ENCODE data around the gene GBGT1. TPM values are rescaled to one million over a fixed set of nuclear protein-coding genes. Genes with fewer than 3 reads are reported as not detected.

The GBGT1 gene
- total RNA-seq, 6 experiments from 2014 or later, result 1.1 to 2.8 (median 1.7) TPM

- Mint-ChIP-seq H3K9me3 (no peaks in the 10 kb centered on the region), H3K27me3 (ENCODE audit: insufficient read depth) (peaks cover 33% of the 10 kb centered on the region), H3K27ac (no peak overlapping the region), H3K4me1 (ENCODE audit: low read depth) (0 out of 2 replicates have a peak, but pooled peaks cover 5% of the 10 kb centered on the region), H3K36me3 (ENCODE audit: low read depth) (no peaks in the 10 kb centered on the region), H3K4me3 (no peak overlapping the region)
- DNase-seq, result peak; percentile 71
- peak; percentile 74 for TF ChIP-seq CTCF (IDR thresholded peaks at IDR 0.05)
Observed at GRCh38 chr9:133184971-133185370, 21.3 kb upstream of the GBGT1 start.

GRCh38 chr9:133182151-133182550 lies 18.4 kb upstream of the GBGT1 start:
- Mint-ChIP-seq H3K9me3 (no peaks in the 10 kb centered on the region), H3K36me3 (ENCODE audit: low read depth) (no peaks in the 10 kb centered on the region), H3K27ac (no peak overlapping the region), H3K4me1 (ENCODE audit: low read depth) (0 out of 2 replicates have a peak, but pooled peaks cover 5% of the 10 kb centered on the region), H3K4me3 (no peak overlapping the region), H3K27me3 (ENCODE audit: insufficient read depth) (peaks cover 24% of the 10 kb centered on the region)
- no peak for DNase-seq
- no peak for TF ChIP-seq CTCF (IDR thresholded peaks at IDR 0.05)

GRCh38 chr9:133181561-133181960 lies 17.8 kb upstream of the GBGT1 start:
- Mint-ChIP-seq H3K4me3 (no peak overlapping the region), H3K9me3 (no peaks in the 10 kb centered on the region), H3K4me1 (ENCODE audit: low read depth) (0 out of 2 replicates have a peak, but pooled peaks cover 5% of the 10 kb centered on the region), H3K27ac (no peak overlapping the region), H3K36me3 (ENCODE audit: low read depth) (no peaks in the 10 kb centered on the region), H3K27me3 (ENCODE audit: insufficient read depth) (peaks cover 25% of the 10 kb centered on the region)
- TF ChIP-seq CTCF (IDR thresholded peaks at IDR 0.05), result no peak
- no peak for DNase-seq

- Mint-ChIP-seq H3K4me1 (ENCODE audit: low read depth) (0 out of 2 replicates have a peak, but pooled peaks cover 5% of the 10 kb centered on the region), H3K27ac (no peak overlapping the region), H3K4me3 (no peak overlapping the region), H3K27me3 (ENCODE audit: insufficient read depth) (peaks cover 30% of the 10 kb centered on the region), H3K36me3 (ENCODE audit: low read depth) (no peaks in the 10 kb centered on the region), H3K9me3 (no peaks in the 10 kb centered on the region)
- DNase-seq, result no peak
- no peak for TF ChIP-seq CTCF (IDR thresholded peaks at IDR 0.05)
Observed at GRCh38 chr9:133180953-133181352, 17.2 kb upstream of the GBGT1 start.

DNA sequence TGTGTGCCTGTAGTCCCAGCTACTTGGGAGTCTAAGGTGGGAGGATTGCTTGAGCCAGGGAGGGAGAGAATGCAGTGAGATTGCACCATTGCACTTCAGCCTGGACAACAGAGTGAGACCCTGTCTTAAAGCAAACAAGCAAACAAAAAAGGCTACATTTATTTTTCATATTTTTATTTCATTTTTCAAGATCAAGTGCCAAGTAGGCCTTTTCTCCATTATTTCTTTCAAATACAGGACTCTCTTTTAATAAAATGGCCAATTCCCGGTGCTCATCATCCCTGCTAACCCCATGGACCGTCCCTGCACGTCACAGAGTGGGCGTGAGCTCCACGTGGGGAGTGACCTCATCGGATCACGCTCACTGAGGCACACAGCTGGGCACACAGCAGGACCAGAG lies 9.3 kb upstream of the GBGT1 start:
- no peak for DNase-seq
- Mint-ChIP-seq H3K4me3 (no peak overlapping the region), H3K4me1 (ENCODE audit: low read depth) (peaks cover 5% of the 10 kb centered on the region; the same call in 1 of the 2 replicates), H3K9me3 (no peaks in the 10 kb centered on the region), H3K36me3 (ENCODE audit: low read depth) (no peaks in the 10 kb centered on the region), H3K27ac (no peak overlapping the region), H3K27me3 (ENCODE audit: insufficient read depth) (peaks cover 49% of the 10 kb centered on the region)
- TF ChIP-seq CTCF (IDR thresholded peaks at IDR 0.05), result no peak

Measured in HFFc6 (cell line).